ENCODE data around the gene HEXIM2. TPM values are rescaled to one million over a fixed set of nuclear protein-coding genes. Genes with fewer than 3 reads are reported as not detected.

HEXIM2 gene
- total RNA-seq, 2 donors from 2014 or later = 7.1 to 27.0 TPM

- no peaks in the 10 kb centered on the region for H3K27me3 ChIP-seq (replicated peaks; ENCODE audit: insufficient read depth)
- DNase-seq (ENCODE audit: low spot score) = peak; percentile 81
- TF ChIP-seq CTCF (IDR thresholded peaks at IDR 0.05) (peak in 1 of 4 experiments; percentile 20), POLR2AphosphoS5 (IDR thresholded peaks at IDR 0.05) (peak; percentile 79), POLR2A (IDR thresholded peaks at IDR 0.05) (peak; percentile 17)
- H3K36me3 ChIP-seq = no peaks in the 10 kb centered on the region
- under 1% methylated on average over 38 of the region's 38 CpGs for WGBS
- peak overlapping the region; percentile 56 to 63 for H3K4me3 ChIP-seq
- intact Hi-C loops (cut with DNase I) = loop anchor here (5.0 kb wide), 1 partner anchor 170 kb away; the partner anchor contains the start of gene MAP3K14
- H3K4me1 ChIP-seq (replicated peaks) = no peaks in the 10 kb centered on the region
- H3K27ac ChIP-seq = peak overlapping the region; percentile 99
- H3K9me3 ChIP-seq = no peaks in the 10 kb centered on the region
These were observed 14.0 kb upstream of the HEXIM2 start for GRCh38 chr17:45147581-45148182.

GRCh38 chr17:45148183-45149036, 13.3 kb upstream of the HEXIM2 start, which contains the start of gene HEXIM1:
Gene HEXIM1, plus strand, starts transcription at chr17:45148475. Its CDS starts 716 bp downstream, at chr17:45149191.
- intact Hi-C loops (cut with DNase I) = loop anchor here (5.0 kb wide), 1 partner anchor 169 kb away; the partner anchor contains the start of gene MAP3K14
- H3K9me3 ChIP-seq = no peaks in the 10 kb centered on the region
- H3K4me1 ChIP-seq (replicated peaks) = no peaks in the 10 kb centered on the region
- H3K4me3 ChIP-seq = peak within 1 kb of the TSS; percentile 64 to 74
- DNase-seq (ENCODE audit: low spot score) = peak; percentile 99
- TF ChIP-seq POLR2A (IDR thresholded peaks at IDR 0.05) (peak; percentile 98), CTCF (IDR thresholded peaks at IDR 0.05) (peak in 2 of 4 experiments; percentile 17 to 29), POLR2AphosphoS5 (IDR thresholded peaks at IDR 0.05) (peak; percentile 99)
- H3K27ac ChIP-seq = peak within 1 kb of the TSS; percentile 99
- H3K36me3 ChIP-seq = no peaks in the 10 kb centered on the region
- no peaks in the 10 kb centered on the region for H3K27me3 ChIP-seq (replicated peaks; ENCODE audit: insufficient read depth)
- under 1% methylated on average over 58 of the region's 58 CpGs for WGBS

GRCh38 chr17:45149037-45149668, 12.5 kb upstream of the HEXIM2 start:
- under 1% methylated on average over 32 of the region's 32 CpGs for WGBS
- peak overlapping the region; percentile 64 to 74 for H3K4me3 ChIP-seq
- H3K4me1 ChIP-seq (replicated peaks) = no peaks in the 10 kb centered on the region
- H3K36me3 ChIP-seq = no peaks in the 10 kb centered on the region
- TF ChIP-seq POLR2AphosphoS5 (IDR thresholded peaks at IDR 0.05) = peak; percentile 67
- TF ChIP-seq POLR2A (IDR thresholded peaks at IDR 0.05) = peak; percentile 48
- TF ChIP-seq CTCF (IDR thresholded peaks at IDR 0.05) = peak; percentile 64 to 93 (median 84)
- H3K27me3 ChIP-seq (replicated peaks; ENCODE audit: insufficient read depth) = no peaks in the 10 kb centered on the region
- no peaks in the 10 kb centered on the region for H3K9me3 ChIP-seq
- intact Hi-C loops (cut with DNase I) = loop anchor here (5.0 kb wide), 1 partner anchor 168 kb away; the partner anchor contains the start of gene MAP3K14
- DNase-seq (ENCODE audit: low spot score) = peak; percentile 83
- H3K27ac ChIP-seq = peak overlapping the region; percentile 99

GRCh38 chr17:45149669-45150664, 11.7 kb upstream of the HEXIM2 start:
- DNase-seq (ENCODE audit: low spot score) = peak; percentile 68
- H3K27me3 ChIP-seq (replicated peaks; ENCODE audit: insufficient read depth) = no peaks in the 10 kb centered on the region
- H3K4me3 ChIP-seq = peak overlapping the region; percentile 64 to 74
- no peaks in the 10 kb centered on the region for H3K9me3 ChIP-seq
- H3K36me3 ChIP-seq = no peaks in the 10 kb centered on the region
- under 1% methylated on average over 56 of the region's 56 CpGs for WGBS
- no peaks in the 10 kb centered on the region for H3K4me1 ChIP-seq (replicated peaks)
- TF ChIP-seq POLR2A (IDR thresholded peaks at IDR 0.05) (peak; percentile 8), POLR2AphosphoS5 (IDR thresholded peaks at IDR 0.05) (no peak)
- peak overlapping the region; percentile 99 for H3K27ac ChIP-seq
- intact Hi-C loops (cut with DNase I) = loop anchor here (5.0 kb wide), 1 partner anchor 167 kb away; the partner anchor contains the start of gene MAP3K14
